Stimulated activated CD4-positive, alpha-beta T cell treated with anti-CD3 and anti-CD28 coated beads, Interleukin-1b, Interleukin-23, amount 100 ng/mL, for 48 hours (primary cell): ENCODE data around the gene NID2.

Source experiments
- DNase-seq: peaks from one replicate; pipeline ENCODE4 v3.0.0-alpha.2; 2020

The NID2 gene, protein sequence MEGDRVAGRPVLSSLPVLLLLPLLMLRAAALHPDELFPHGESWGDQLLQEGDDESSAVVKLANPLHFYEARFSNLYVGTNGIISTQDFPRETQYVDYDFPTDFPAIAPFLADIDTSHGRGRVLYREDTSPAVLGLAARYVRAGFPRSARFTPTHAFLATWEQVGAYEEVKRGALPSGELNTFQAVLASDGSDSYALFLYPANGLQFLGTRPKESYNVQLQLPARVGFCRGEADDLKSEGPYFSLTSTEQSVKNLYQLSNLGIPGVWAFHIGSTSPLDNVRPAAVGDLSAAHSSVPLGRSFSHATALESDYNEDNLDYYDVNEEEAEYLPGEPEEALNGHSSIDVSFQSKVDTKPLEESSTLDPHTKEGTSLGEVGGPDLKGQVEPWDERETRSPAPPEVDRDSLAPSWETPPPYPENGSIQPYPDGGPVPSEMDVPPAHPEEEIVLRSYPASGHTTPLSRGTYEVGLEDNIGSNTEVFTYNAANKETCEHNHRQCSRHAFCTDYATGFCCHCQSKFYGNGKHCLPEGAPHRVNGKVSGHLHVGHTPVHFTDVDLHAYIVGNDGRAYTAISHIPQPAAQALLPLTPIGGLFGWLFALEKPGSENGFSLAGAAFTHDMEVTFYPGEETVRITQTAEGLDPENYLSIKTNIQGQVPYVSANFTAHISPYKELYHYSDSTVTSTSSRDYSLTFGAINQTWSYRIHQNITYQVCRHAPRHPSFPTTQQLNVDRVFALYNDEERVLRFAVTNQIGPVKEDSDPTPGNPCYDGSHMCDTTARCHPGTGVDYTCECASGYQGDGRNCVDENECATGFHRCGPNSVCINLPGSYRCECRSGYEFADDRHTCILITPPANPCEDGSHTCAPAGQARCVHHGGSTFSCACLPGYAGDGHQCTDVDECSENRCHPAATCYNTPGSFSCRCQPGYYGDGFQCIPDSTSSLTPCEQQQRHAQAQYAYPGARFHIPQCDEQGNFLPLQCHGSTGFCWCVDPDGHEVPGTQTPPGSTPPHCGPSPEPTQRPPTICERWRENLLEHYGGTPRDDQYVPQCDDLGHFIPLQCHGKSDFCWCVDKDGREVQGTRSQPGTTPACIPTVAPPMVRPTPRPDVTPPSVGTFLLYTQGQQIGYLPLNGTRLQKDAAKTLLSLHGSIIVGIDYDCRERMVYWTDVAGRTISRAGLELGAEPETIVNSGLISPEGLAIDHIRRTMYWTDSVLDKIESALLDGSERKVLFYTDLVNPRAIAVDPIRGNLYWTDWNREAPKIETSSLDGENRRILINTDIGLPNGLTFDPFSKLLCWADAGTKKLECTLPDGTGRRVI (N-terminal part only)

DNA sequence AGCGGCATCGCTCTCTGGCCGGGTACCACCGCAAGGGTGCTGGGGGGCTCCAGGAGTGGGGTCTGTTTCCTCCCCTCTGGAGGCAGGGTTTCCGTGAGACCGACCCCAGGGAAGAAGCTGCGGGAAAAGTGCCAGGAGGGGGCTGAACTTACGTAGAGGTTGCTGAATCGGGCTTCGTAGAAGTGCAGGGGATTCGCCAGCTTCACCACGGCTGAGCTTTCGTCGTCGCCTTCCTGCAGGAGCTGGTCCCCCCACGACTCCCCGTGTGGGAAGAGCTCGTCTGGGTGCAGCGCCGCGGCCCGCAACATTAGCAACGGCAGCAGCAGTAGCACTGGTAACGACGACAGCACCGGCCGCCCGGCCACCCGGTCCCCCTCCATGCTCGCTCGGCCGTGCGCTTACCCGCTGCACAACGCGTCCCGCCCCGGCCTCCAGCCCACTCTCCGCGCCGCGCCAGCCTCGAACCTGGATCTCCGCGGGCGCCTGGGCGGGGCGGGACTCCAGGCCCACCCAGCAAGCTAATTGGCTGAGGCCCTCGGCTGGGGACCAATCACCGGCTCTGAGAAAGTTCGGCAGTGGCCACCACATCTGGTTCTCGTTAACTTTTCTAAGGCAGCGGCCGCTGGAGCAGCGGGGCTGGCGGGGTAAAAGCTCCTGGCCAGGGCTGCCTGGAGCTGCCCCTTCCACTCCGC is at the start of gene NID2:
Gene NID2 (minus strand): TSS at position 445 of the 692 bp plus-strand sequence. CDS start 65 bp downstream, at position 380.
- DNase-seq: peak; percentile 57

DNA sequence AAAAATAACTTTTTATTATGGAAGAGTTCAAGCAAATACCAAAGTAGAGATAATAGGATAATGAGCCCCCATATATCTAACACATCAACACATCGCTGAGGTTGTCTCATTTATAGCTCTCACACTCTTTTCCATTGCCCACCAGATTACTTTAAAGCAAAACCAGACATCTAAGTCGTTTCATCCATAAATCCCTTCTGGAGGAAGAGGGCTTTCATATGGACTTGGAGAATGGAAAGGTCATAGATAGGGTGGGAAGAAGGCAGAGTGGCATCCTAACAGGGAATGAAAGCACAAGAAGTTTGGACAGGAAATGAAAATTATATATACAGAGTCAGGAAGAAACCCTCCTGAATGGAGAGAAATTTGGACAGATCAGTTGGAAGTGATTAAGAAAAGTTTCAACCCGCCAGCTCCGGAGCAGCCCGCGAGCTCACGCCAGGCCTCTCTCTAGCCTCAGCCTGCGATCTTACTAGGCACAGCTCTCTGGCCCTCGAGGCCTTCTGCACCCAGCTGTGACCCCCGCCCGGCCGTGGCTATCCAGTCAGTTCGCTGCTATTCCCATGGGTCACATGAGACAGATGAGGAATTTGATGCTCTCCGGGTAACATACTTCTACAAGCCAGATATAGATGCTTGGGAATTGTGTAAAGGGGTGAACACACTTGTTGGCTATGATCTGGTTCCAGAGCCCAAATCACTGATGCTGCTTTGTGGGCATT is 48.4 kb upstream of the NID2 start:
- no peak for DNase-seq

DNA sequence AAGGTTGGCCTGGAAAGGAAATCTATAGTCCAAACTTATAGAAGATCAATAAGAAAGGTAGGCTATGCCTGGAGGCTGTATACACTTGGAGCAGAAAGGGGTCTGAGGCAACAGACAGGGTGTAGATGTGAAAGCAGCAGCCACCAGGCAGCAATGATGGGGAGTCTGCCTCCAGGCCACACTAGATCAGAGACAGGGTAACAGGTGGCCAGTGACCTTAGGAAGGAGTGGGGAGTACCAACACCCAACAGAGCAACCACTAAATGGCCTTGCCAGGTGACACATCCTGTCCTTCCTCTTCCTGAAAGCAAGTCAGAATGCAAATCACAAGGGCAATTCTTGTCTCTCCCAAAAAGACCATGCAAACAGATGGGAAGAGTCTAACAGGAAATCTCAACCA is 46.4 kb upstream of the NID2 start:
- no peak for DNase-seq

DNA sequence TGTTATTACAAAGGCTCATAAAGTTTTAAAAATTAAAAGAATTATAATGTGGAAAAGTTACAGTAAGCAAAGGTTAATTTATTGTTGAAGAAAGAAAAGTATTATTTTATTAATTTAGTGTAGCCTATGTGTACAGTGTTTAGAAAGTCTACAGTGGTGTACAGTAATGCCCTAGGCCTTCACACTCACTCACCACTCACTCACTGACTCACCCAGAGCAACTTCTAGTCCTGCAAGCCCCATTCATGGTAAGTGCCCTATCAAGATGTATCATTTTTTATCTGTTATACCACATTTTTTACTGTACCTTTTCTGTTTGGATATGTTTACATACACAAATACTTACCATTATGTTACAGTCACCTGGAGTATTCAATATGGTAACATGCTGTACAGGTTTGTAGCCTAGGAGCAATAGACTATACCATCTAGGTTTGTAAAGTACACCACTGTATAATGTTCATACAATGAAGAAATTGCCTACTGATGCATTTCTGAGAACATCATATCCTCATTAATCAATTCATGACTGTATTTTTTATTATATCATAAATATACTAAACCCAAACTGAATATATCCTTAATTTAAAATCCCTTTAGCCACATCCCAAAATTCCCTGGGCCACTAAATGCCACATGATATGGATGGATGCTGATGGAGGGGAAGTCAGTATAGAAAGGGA is 43.6 kb upstream of the NID2 start:
- no peak for DNase-seq

DNA sequence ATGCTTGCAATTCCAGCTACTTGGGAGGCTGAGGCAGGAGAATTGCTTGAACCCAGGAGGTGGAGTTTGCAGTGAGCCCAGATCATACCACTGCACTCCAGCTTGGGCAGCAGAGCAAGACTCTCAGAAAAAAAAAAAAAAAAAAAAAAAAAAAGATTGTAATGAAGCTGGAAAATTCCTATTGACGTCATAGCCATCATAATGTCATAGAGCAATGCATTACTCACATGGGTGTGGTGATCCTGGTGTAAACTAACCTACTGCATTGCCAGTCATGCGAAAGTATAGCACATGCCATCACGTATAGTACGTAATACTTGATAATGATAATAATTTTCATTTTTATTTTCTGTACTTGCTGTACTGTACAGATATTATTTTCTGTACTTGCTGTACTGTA is 42.7 kb upstream of the NID2 start:
- no peak for DNase-seq

DNA sequence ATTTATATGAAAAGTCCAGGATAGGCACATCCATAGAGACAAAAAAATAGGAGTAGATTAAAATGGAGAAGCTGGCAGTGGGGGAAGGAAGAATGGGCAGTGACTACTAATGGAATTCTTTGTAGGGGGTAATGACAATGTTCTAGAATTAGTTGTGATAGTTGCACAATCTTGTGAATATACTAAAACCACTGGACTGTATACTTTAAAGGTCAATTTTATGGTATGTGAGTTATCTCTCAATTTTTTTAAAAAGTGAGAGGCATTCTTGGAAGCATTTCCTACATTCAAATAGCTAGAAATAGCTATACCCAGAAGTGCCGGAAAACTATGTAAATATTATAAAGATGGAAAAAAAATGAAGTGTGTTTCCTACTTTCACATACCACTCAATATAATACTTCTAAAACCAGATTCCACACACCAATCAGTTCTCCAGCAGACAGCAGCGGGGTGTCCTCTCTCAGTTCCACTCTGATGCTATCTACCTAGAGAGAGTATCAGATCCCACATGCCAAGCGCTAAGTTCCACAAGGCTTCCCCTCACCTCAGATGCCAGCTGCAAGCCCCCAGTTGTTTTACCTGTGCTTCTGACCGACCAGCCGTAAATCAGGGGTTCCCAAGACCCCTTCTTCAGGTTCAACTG is 41.7 kb upstream of the NID2 start:
- no peak for DNase-seq

DNA sequence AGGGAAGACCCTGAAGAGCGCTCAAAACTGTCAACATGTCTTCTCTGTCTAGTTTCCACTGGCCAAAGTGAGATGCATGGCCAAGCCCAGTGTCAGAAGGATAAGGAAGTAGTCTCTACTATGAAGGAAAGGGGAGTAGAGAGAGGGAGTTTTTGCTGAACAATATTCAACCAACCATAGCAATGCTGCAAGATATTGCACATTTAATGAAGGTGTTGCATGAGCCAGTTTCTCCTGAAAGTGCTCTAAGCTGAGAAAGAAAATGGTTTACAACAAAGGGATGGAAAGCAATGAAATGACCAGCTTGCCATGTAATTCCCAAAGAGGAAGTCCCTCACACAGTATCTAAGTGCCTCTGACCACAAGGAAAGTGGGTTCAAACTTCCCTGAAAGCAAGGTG is 40.0 kb upstream of the NID2 start:
- no peak for DNase-seq

DNA sequence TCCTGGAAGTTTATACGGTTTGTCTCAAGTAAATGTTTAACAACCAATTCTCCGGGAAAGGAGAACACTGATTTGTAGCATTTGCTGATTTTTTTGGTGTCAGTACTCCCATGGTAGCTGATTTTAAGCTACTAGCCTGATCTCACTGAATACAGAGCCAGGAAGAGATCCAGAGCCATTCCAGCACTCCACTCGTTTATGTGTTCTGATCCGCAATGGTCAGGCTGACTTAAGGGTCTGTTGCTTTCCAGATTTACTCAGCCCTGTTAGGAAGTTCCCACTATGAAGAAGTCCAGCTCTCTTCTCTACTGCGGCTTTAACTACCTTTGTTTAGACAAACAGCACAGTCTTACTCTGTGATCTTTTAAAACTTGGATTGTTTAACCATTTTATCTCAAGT is 38.0 kb upstream of the NID2 start:
- DNase-seq: no peak

DNA sequence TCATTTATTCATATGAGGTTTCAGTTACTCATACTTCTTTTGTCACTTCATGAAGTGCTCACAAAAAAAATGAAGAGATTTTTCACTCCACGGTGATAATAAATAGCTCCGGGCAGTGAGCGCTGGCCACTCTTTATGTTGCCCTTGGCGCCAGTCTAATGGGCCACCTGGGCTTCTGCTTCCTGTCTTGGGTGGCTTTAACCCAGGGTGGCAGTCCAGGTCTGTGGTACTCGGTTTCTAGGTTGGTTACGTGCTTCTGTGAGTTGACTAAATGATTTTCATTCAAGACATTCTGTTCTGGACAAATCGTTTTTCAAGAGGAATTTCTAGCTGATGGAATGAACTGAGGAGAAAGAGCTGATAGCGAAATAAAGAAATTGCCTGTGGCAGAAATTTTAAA is 34.6 kb upstream of the NID2 start:
- no peak for DNase-seq

DNA sequence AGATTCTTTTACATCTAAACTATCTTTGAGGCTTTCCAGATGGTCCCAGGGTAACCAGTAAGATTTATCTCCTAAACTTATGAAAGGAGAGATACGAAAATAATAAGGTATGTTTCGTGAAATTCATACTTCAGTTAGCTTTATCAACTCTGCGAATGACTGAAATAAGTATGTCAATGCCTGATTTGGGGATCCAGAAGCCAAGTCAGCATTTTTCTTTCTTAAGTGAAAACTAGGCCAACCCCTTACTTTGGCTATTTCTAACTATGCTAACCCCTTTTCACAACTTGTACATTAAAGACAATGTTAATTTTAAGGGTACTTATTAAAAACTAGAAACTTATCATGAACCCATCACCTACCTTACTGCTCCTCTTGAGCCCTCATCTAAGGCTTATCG is 26.9 kb upstream of the NID2 start:
- DNase-seq: no peak

DNA sequence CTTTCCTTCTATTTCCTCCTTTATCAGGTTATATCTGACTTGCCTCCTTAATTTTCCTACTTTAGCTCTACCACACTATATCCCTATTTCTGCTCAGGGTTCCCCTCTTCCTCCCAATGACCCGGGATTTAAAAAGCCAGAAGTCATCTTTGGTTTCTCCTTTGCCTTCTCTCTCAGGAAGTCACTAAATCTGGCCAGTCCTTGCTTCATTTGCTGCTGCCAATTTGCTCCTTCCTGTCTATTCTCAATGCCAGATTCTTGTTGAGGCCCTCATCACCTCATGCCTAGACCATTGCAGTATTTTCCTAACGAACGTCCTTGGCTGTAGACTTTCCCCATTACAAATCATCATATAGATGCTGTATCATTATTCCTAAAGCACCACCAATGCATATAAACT is 26.5 kb upstream of the NID2 start:
- DNase-seq: no peak

DNA sequence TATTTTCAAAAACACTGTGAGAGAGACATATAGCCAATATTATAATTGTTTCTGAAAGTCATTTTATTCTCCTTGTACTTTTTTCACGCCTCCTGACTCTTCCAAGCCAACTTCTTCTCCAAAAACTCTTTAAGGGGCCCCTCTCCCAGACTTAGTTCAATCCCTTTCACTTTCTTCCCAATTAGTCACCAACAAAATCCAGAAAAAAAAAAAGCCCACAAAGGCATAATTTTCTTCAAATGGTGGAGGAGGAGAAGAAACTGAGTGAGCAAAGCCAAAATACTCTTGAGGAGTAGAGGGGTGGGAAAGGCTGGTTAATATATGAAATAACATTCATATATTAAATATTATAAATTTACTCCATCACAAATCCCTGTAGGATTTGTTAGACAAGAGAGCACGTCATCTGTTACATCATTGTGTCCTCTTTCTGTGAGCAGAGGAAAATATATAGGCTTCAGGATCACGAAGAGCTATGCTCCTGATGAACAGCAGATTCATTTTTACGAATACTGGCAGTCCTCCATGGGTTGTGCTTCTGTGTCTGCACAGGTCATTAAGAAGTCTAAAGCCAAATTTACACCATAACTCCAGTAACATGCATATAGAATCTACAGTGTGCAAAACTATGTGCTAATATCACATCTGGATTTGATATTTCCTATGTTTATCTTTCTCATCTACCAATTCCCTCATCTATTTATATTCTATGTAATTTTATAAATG is 25.9 kb upstream of the NID2 start:
- DNase-seq: no peak

DNA sequence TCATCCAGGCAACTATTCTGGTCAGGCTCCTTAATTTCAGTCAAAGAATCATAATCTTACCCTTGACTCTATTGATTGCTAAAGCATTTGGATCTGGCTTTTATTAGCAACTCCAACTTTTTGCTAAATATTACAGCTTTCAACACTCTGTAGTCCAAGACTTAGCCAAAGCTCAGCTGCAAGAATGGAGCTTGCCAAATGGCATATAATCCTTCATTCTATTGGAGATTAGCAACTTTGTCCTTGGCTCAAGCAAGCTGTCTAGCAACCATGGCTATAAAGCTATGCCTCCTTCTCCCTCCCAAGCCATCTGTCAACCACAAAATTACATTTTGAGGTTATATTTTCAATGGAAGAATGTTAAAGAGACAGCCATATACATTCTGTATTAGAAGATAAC is 23.1 kb upstream of the NID2 start:
- DNase-seq: no peak

DNA sequence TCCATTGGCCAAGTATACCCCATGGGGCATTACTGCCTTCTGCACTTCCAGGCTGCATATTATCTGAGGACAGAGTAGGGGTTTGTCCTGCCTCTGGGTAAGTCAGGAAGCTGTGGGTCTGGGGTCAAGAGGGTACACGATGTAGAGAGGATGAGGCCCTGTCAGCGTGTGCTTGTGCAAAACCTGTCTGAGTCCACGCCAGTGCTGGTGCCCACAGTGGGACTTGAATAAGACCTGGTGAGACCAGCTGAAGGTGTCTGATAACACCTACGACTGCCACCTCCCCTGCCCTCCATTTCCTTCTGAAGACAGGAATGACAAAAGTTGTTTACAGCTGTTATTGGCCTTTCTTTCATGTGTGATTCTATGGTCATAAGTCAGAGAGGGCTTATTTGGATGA is 22.1 kb upstream of the NID2 start:
- DNase-seq: no peak

DNA sequence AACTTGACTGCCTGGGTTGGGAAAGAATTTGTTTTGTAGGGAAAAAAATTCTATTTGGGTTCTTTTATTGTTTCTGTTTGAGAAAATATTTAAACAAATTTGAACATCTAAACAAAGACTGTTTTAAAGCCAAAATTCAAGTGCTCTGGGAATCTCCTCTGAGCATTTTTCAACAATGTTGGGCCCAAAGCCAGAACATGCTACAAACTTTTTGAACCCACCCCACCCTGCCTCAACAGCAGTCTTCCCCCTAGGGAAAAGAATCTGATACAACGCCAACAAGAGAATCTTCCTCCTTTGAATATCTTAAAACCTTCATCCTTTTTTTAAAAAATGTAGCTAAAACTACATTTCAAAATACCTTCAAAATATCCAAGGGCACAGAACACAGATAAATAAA is 20.4 kb upstream of the NID2 start:
- no peak for DNase-seq

DNA sequence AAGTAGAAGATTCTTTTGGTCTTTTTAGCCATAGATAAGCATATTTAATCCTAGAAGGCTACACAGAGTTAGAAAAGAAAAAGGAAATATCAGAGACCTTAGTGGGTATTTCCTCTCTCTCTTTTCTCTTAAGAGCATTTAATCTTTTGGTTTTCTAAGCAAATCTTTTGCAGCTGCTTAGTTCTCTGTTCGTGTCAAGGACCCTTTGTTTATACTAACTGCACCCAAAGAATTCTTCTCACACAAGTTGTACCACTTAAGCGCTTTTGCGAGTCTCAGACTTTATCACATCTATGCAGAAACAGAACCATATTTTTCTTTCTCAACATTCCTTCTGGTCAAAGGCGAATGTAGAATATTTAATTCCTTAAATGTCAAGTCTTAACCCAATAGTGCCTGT is 17.9 kb upstream of the NID2 start:
- DNase-seq: no peak

DNA sequence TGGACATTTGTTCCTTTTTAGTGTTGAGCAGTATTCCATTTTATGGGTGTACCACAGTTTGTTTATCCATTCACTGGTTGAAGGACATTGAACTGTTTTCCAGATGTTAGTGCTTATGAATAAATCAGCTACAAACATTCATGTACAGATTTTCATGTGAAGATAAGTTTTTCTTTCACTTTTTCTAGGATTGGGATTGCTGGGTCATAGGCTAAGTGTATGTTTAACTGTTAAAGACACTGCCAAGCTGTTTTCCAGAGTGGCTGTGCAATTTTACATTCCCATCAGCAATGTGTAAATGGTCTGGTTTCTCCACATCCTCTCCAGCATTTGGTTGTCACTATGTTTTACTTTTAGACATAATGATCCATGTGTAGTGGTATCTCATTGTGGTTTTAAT is 14.0 kb upstream of the NID2 start:
- DNase-seq: no peak

DNA sequence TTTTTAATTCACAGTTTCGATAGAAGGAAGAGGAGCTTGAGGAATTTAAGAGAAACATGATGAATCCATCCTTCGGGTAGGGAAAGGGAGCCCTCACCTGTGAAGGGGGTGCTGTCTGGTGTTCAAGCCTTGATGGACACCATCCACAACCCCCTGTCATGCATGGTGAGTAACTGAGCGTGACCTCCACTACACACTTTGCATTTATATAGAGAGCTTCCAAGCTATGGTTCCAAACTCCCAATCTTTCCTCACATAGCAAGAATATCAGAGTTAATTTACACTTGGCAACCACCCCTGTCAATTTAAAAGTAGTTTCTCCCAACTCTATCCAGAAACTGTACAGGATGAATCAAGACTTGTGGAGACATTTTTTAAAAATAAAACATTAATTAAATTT is 13.1 kb upstream of the NID2 start:
- no peak for DNase-seq

DNA sequence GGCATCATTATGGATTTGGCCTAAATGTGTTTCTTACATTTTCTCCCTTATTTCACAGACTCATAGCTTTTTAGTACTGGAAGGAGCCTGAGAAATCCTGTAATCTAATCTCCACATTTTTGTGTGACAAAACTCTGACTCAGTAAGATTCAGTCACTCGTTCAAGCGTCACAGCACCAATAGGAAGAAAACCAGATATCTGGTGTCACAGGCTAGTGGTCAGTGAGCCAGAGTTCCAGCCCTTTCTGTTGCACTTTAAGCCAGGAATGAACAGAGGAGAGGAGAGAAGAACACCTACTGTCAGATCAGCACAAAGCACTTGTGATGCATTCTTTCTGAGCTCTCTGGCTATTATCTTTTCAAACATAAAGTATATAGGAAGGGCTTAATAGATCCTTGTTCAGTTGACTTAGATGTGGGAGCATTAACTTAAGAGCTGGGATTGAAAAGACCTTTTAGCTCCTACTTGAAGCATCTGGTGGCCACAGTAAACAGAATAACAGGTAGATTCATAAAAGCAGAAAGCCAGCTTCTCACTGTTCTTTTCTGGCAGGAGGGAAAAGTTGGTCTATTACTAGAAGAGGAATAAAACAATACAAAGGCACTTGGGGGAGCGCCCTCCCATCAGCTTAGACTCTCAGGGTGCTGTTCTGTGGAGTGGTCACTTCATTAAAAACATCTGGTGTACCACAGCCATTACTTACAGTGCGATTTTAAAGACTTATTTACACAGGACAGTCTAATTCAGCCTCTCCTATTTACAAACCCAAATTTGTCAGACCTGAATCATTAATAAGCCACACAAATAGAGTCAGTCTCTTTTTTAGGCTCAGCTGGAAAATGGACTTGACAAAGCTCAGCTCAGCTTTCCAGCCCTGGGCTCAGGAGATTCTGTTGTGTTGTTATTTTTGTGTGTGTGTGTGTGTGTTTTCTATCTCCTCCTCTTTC is 12.2 kb upstream of the NID2 start:
- DNase-seq: no peak
